ENCODE measurements around the gene CD22. TPM values are rescaled to one million over a fixed set of nuclear protein-coding genes. Genes with fewer than 3 reads are reported as not detected.

Gene CD22
- total and polyA plus RNA-seq, 2 of the 4 experiments (the other 2 are of a cell fraction), result 0.18 to 0.22 TPM

- Histone ChIP-seq H3K56ac (ENCODE audit: extremely low read depth, insufficient read depth, low read length) (no peak overlapping the region), H3K4me2 (ENCODE audit: low read depth, low read length) (no peak overlapping the region), H3K36me3 (ENCODE audit: control insufficient read depth, insufficient read depth, low read length) (no peaks in the 10 kb centered on the region), H3K18ac (ENCODE audit: low read depth, low read length) (no peak overlapping the region), H3K9me1 (ENCODE audit: insufficient read depth, low read length) (no peaks in the 10 kb centered on the region), H2AFZ (replicated peaks; ENCODE audit: low read length, poor library complexity) (no peak overlapping the region), H4K20me1 (ENCODE audit: insufficient read depth, low read length) (no peaks in the 10 kb centered on the region), H2BK15ac (ENCODE audit: low read depth, low read length) (no peak overlapping the region), H3K79me1 (ENCODE audit: low read depth in 1 of 2, low read length in 2 of 2) (no peaks in the 10 kb centered on the region), H4K8ac (ENCODE audit: low read depth in 2 of 2, low read length in 2 of 2) (no peak overlapping the region), H3K9ac (ENCODE audit: low read depth, low read length) (no peak overlapping the region), H3K9me3 (ENCODE audit: control insufficient read depth, insufficient read depth, low read length) (no peaks in the 10 kb centered on the region), H2BK5ac (ENCODE audit: low read depth, low read length, poor library complexity, severe bottlenecking) (no peak overlapping the region), H3K4me3 (ENCODE audit: insufficient read depth, low read depth, low read length) (no peak overlapping the region), H3K4me1 (ENCODE audit: control insufficient read depth, insufficient read depth, low read length) (no peaks in the 10 kb centered on the region), H2AK9ac (replicated peaks; ENCODE audit: low read depth, low read length, poor library complexity) (no peak overlapping the region), H3K27ac (ENCODE audit: insufficient read depth, low read length) (no peak overlapping the region), H2BK20ac (ENCODE audit: low read depth, low read length) (no peak overlapping the region), H4K5ac (ENCODE audit: low read depth, low read length) (no peak overlapping the region), H3K27me3 (ENCODE audit: control insufficient read depth, insufficient read depth, low read length) (no peaks in the 10 kb centered on the region; the same call in 1 of the 2 replicates), H3K4ac (ENCODE audit: low read depth, low read length) (no peak overlapping the region), H2BK120ac (ENCODE audit: low read depth, low read length) (no peak overlapping the region), H3K14ac (replicated peaks; ENCODE audit: low read depth, low read length) (no peak overlapping the region), H2AK5ac (ENCODE audit: low read depth, low read length) (no peak overlapping the region), H4K91ac (ENCODE audit: insufficient read depth, low read depth, low read length) (no peak overlapping the region), H3K23ac (ENCODE audit: low read depth, low read length) (no peak overlapping the region)
- WGBS, 2 experiments (ENCODE audit: extremely low coverage in 2 of 2, insufficient read length in 1 of 2), result 70% methylated on average over 6 of the region's 16 CpGs; no CpG with 5 or more reads in 1 of the 2 experiments
- ChIA-PET POLR2A (ENCODE audit: unreplicated experiment) (no interaction called here), CTCF (no interaction called here)
- ATAC-seq (ENCODE audit: low read depth), result no peak
- DNase-seq, result no peak
- intact Hi-C loops (cut with micrococcal nuclease), result no loop called here
- in situ Hi-C loops (cut with MboI; ENCODE audit: low sequenced_read_pairs), result loop anchor here (25.0 kb wide), 1 partner anchor 246 kb away; the partner anchor contains the start of gene PMIS2
- no TSS peak for BruUV-seq (replicated peaks)
- TF ChIP-seq NFE2L2 (IDR thresholded peaks at IDR 0.05; ENCODE audit: low read depth, low read length) (no peak), RFX5 (IDR thresholded peaks at IDR 0.05; ENCODE audit: low read depth, low read length) (no peak), BHLHE40 (IDR thresholded peaks at IDR 0.05; ENCODE audit: low read depth, low read length) (no peak), ELK1 (IDR thresholded peaks at IDR 0.05; ENCODE audit: borderline replicate concordance, low read depth, low read length) (no peak), RAD21 (IDR thresholded peaks at IDR 0.05; ENCODE audit: low read length) (no peak), MXI1 (IDR thresholded peaks at IDR 0.05; ENCODE audit: borderline replicate concordance, low read depth, low read length) (no peak), MAZ (IDR thresholded peaks at IDR 0.05; ENCODE audit: borderline replicate concordance, low read depth, low read length) (no peak), FOS (IDR thresholded peaks at IDR 0.05; ENCODE audit: low read depth, low read length) (no peak), CEBPB (IDR thresholded peaks at IDR 0.05; ENCODE audit: low read depth, low read length) (no peak), MAFK (IDR thresholded peaks at IDR 0.05; ENCODE audit: low read depth, low read length) (no peak), RCOR1 (IDR thresholded peaks at IDR 0.05; ENCODE audit: insufficient replicate concordance, low read length) (no peak), CTCF (conservative IDR thresholded peaks at IDR 0.05; ENCODE audit: low read depth, low read length) (no peak), POLR2A (IDR thresholded peaks at IDR 0.05; ENCODE audit: low read depth, low read length) (no peak), SMC3 (IDR thresholded peaks at IDR 0.05; ENCODE audit: low read depth, low read length) (no peak), USF2 (IDR thresholded peaks at IDR 0.05; ENCODE audit: low read depth, low read length) (no peak), CHD1 (IDR thresholded peaks at IDR 0.05; ENCODE audit: low read depth, low read length) (no peak)
- dilution Hi-C loops (cut with HindIII; ENCODE audit: low sequenced_read_pairs, unreplicated experiment), result no loop called here
Observed at GRCh38 chr19:35341006-35341405, 12.0 kb downstream of the CD22 start.

All from IMR-90 (cell line).